Liver (tissue), 9 donors: ENCODE measurements around the gene SKIL. TPM values are rescaled to one million over a fixed set of nuclear protein-coding genes. Genes with fewer than 3 reads are reported as not detected.
A peak's percentile ranks its signal among the peaks of the same experiment; 100 is the strongest.

Source experiments
- DNase-seq: peaks from one replicate; pipeline ENCODE4 v3.0.0-alpha.2; 2017; ENCODE audit warnings: low spot score
- H3K27ac ChIP-seq, 2 donors: one replicate each; pipeline ENCODE4 v1.7.0; 2013; ENCODE audit warnings: inconsistent platforms in 2 of 2, low read length in 2 of 2, control low read depth in 1 of 2, low read depth in 1 of 2, mild to moderate bottlenecking in 1 of 2
- H3K27me3 ChIP-seq, 4 donors: one replicate each; pipeline versions ENCODE4 v1.6.1 to v1.7.0; 2013; ENCODE audit warnings: low read length in 3 of 4, inconsistent platforms in 1 of 4, mild to moderate bottlenecking in 1 of 4, moderate library complexity in 1 of 4; ENCODE audit not compliant: control insufficient read depth in 4 of 4, insufficient read depth in 4 of 4
- H3K36me3 ChIP-seq, 4 donors: one replicate each; pipeline versions ENCODE4 v1.6.1 to v1.7.0; 2013; ENCODE audit warnings: low read length in 3 of 4, mild to moderate bottlenecking in 3 of 4, low read depth in 1 of 4, moderate library complexity in 1 of 4; ENCODE audit not compliant: control insufficient read depth in 4 of 4, insufficient read depth in 3 of 4
- H3K4me1 ChIP-seq, 4 donors: one replicate each; pipeline versions ENCODE4 v1.6.1 to v1.7.0; 2013; ENCODE audit warnings: low read length in 3 of 4, mild to moderate bottlenecking in 3 of 4, moderate library complexity in 1 of 4; ENCODE audit not compliant: control insufficient read depth in 4 of 4, insufficient read depth in 4 of 4
- H3K4me3 ChIP-seq, 3 donors: one replicate each; pipeline versions ENCODE4 v1.6.1 to v1.7.0; 2013; ENCODE audit warnings: low read length in 3 of 3, control low read depth in 1 of 3, low read depth in 1 of 3, mild to moderate bottlenecking in 1 of 3
- H3K9ac ChIP-seq, 2 donors: one replicate each; pipeline ENCODE4 v1.7.0; 2013; ENCODE audit warnings: low read length in 2 of 2, mild to moderate bottlenecking in 2 of 2, moderate library complexity in 2 of 2, control low read depth in 1 of 2, low read depth in 1 of 2
- H3K9me3 ChIP-seq, 4 donors: one replicate each; pipeline versions ENCODE4 v1.6.1 to v1.7.0; 2013; ENCODE audit warnings: low read length in 3 of 4; ENCODE audit not compliant: control insufficient read depth in 4 of 4
- EGR1 ChIP-seq, 2 donors: IDR thresholded peaks; 2 replicates each; pipeline ENCODE4 v1.6.1; 2016 to 2018; ENCODE audit warnings: antibody characterized with exemption in 2 of 2, low read depth in 2 of 2
- FOXA1 ChIP-seq: IDR thresholded peaks from 2 replicates; pipeline ENCODE4 v1.6.1; 2016; ENCODE audit warnings: antibody characterized with exemption
- FOXA2 ChIP-seq: IDR thresholded peaks from 2 replicates; pipeline ENCODE4 v1.6.1; 2016; ENCODE audit warnings: antibody characterized with exemption
- GABPA ChIP-seq, 2 donors: IDR thresholded peaks in 1 of 2; conservative IDR thresholded peaks in 1 of 2; 2 replicates each; pipeline ENCODE4 v1.6.1; 2016; ENCODE audit warnings: antibody characterized with exemption in 2 of 2, mild to moderate bottlenecking in 1 of 2, moderate library complexity in 1 of 2
- HNF4A ChIP-seq, 2 donors: conservative IDR thresholded peaks; 2 replicates each; pipeline ENCODE4 v1.6.1; 2016; ENCODE audit warnings: antibody characterized with exemption in 2 of 2, mild to moderate bottlenecking in 2 of 2
- HNF4G ChIP-seq: IDR thresholded peaks from 2 replicates; pipeline ENCODE4 v1.6.1; 2016; ENCODE audit warnings: antibody characterized with exemption
- JUND ChIP-seq, 2 donors: IDR thresholded peaks; 2 replicates each; pipeline ENCODE4 v1.6.1; 2016; ENCODE audit warnings: antibody characterized with exemption in 2 of 2
- NR2F2 ChIP-seq: IDR thresholded peaks from 2 replicates; pipeline ENCODE4 v1.6.1; 2016; ENCODE audit warnings: antibody characterized with exemption
- RAD21 ChIP-seq, 2 donors: IDR thresholded peaks; 2 replicates each; pipeline ENCODE4 v1.6.1; 2016; ENCODE audit warnings: antibody characterized with exemption in 2 of 2, mild to moderate bottlenecking in 2 of 2
- RXRA ChIP-seq, 2 donors: IDR thresholded peaks; 2 replicates each; pipeline ENCODE4 v1.6.1; 2017 to 2018; ENCODE audit warnings: antibody characterized with exemption in 2 of 2, mild to moderate bottlenecking in 1 of 2
- SP1 ChIP-seq: IDR thresholded peaks from 2 replicates; pipeline ENCODE4 v1.6.1; 2018; ENCODE audit warnings: antibody characterized with exemption, mild to moderate bottlenecking
- TAF1 ChIP-seq: conservative IDR thresholded peaks from 2 replicates; pipeline ENCODE4 v1.6.1; 2016; ENCODE audit warnings: antibody characterized with exemption, mild to moderate bottlenecking
- WGBS: extraction: QIAGEN DNeasy Blood & Tissue Kit; methylation state at CpG from one replicate; pipeline ENCODE4 v1.1.7; 2013; 5-methylcytosine and 5-hydroxymethylcytosine counted together
- polyA plus RNA-seq, 2 donors: library from polyadenylated mRNA; stranded (reverse) in 1 of 2; unstranded in 1 of 2; fragments of 200-250 nt in 1 of 2; fragments of >200 nt in 1 of 2; fragmentation: Nextera tagmentation in 1 of 2; extraction: Ambion mirVana in 1 of 2; gene quantifications; one replicate each; pipeline versions ENCODE4 v1.2.1 to v1.2.3, GENCODE V29; 2013 to 2015
- total RNA-seq, 2 donors: library from RNA; depleted of rRNA; stranded (reverse); fragments of >200 nt; gene quantifications; one replicate each; pipeline ENCODE4 v1.2.3, GENCODE V29; 2014
- TF ChIP-seq, protein P1 (sequence below): fragments of 150-350 bp; IDR thresholded peaks from 2 replicates; pipeline ENCODE4 v1.5.1; 2017; ENCODE audit warnings: improper control_type of control experiment, low read depth, low read length; ENCODE audit not compliant: missing input control
- TF ChIP-seq, protein P2 (sequence below): IDR thresholded peaks from 2 replicates; pipeline ENCODE4 v1.6.1; 2016; ENCODE audit warnings: antibody characterized with exemption, mild to moderate bottlenecking
- TF ChIP-seq, protein P3 (sequence below): IDR thresholded peaks from 2 replicates; pipeline ENCODE4 v1.6.1; 2016; ENCODE audit warnings: antibody characterized with exemption
- TF ChIP-seq, protein P4 (sequence below): IDR thresholded peaks from 2 replicates; pipeline ENCODE4 v1.6.1; 2016; ENCODE audit warnings: antibody characterized with exemption
- TF ChIP-seq, protein P5 (sequence below): IDR thresholded peaks from 2 replicates; pipeline ENCODE4 v1.6.1; 2016; ENCODE audit warnings: antibody characterized with exemption
- donor health status: healthy.
- donor health status: healthy.
- donor health status: healthy.
- donor health status: healthy.
- donor health status: healthy.

The SKIL gene
- total and polyA plus RNA-seq, 4 donors = 2.5 to 43.2 (median 14.2) TPM

DNA sequence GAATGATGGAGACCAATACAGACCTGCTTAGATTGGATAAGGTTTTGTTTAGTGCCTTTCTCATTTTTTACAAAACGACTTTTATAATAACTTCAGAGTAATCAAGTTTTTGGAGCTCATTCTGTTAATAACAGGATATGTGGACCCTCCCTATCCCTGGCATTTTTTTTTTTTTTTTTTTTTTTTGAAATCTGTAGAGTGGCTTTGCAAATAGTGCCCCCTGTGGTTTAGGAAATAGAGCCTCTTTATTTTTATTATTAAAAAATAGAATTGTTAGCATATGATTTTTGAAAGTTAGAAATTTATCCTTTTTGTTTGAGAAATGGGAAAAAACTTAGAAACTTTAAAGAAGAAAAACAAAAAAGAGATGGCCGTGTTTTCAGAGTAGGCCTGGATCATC lies 11.4 kb downstream of the SKIL start:
- 78% methylated on average over 2 of the region's 2 CpGs for WGBS
- Histone ChIP-seq H3K27ac (no peak overlapping the region), H3K36me3 (peaks cover 0 to 3% (median 1%) of the 10 kb centered on the region in 4 donors), H3K4me1 (peaks cover 2 to 19% (median 11%) of the 10 kb centered on the region in 4 donors), H3K9ac (no peak overlapping the region), H3K4me3 (no peak overlapping the region), H3K27me3 (no peaks in the 10 kb centered on the region), H3K9me3 (no peaks in the 10 kb centered on the region)
- DNase-seq = no peak
- peak; percentile 45 to 57 for TF ChIP-seq RAD21 (IDR thresholded peaks at IDR 0.05)
- TF ChIP-seq SP1 = no peak

DNA sequence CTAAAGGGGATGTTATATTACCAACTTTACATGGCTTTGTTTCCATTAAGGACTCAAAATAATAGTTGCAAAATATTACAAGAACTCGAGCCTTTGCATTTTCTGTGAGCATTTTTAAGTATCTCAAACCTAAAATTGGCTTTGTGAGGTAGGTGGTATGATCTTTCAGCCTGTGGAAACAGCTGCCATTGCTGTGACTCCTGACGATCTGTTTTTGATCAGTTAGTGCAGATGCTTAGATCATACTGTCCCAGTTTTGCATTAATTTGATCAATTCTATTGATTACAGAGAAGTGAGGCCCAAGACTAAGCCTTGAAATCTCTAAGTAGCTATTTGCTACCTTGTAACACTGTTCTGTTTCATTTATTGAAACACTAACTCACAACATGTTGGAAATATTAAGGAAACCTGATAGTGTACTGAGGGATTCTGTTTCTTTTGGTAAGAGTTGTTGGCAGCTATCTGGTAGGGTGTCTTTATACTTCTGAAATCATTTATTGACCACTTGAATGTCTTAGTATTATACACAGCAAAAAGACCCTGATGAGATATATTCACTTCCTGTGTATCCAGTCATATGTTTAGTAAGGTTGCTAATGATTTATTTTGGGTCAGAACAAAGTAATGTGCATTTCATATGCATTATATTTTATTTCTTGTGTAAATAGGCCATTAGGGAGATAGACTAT lies 14.8 kb downstream of the SKIL start:
- Histone ChIP-seq H3K4me1 (peaks cover 0 to 6% (median 2%) of the 10 kb centered on the region in 4 donors), H3K27ac (no peak overlapping the region), H3K27me3 (no peaks in the 10 kb centered on the region), H3K9ac (no peak overlapping the region), H3K36me3 (peaks cover 0 to 5% (median 1%) of the 10 kb centered on the region in 4 donors), H3K4me3 (no peak overlapping the region), H3K9me3 (no peaks in the 10 kb centered on the region)
- WGBS = 74% methylated on average over 2 of the region's 2 CpGs
- TF ChIP-seq EGR1 (IDR thresholded peaks at IDR 0.05; ENCODE audit: low read depth in 2 of 2) = no peak
- TF ChIP-seq HNF4G = no peak
- TF ChIP-seq HNF4A (conservative IDR thresholded peaks at IDR 0.05) = no peak
- TF ChIP-seq, protein P1, sequence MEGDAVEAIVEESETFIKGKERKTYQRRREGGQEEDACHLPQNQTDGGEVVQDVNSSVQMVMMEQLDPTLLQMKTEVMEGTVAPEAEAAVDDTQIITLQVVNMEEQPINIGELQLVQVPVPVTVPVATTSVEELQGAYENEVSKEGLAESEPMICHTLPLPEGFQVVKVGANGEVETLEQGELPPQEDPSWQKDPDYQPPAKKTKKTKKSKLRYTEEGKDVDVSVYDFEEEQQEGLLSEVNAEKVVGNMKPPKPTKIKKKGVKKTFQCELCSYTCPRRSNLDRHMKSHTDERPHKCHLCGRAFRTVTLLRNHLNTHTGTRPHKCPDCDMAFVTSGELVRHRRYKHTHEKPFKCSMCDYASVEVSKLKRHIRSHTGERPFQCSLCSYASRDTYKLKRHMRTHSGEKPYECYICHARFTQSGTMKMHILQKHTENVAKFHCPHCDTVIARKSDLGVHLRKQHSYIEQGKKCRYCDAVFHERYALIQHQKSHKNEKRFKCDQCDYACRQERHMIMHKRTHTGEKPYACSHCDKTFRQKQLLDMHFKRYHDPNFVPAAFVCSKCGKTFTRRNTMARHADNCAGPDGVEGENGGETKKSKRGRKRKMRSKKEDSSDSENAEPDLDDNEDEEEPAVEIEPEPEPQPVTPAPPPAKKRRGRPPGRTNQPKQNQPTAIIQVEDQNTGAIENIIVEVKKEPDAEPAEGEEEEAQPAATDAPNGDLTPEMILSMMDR = no peak
- no peak for DNase-seq

DNA sequence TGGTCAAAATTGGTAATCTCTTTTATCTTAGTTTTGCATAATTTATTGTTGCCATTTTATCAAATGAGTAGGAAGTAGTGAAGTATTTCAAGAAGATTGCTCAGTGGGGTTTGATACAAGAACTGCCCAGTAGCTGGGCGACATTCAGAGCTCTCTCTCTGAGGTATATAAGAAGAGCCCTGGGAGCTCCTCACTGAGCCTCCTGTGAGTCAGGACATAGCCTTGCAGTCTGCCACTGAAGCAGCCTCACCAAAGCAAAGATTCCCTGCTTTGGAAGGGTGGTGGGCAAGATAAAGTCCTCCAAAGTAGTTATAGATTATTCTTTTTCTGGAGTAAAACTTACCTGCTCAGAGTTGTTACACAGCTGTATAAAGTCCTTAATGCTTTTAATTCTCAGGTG lies 26.1 kb downstream of the SKIL start:
- H3K4me3 ChIP-seq = no peak overlapping the region
- no peaks in the 10 kb centered on the region for H3K9me3 ChIP-seq
- no peak overlapping the region for H3K9ac ChIP-seq
- no peaks in the 10 kb centered on the region for H3K4me1 ChIP-seq
- H3K36me3 ChIP-seq = peaks cover 8 to 51% (median 35%) of the 10 kb centered on the region in 4 donors
- H3K27ac ChIP-seq = no peak overlapping the region
- no peaks in the 10 kb centered on the region for H3K27me3 ChIP-seq
- no peak for DNase-seq
- 93% methylated on average over 1 of the region's 1 CpG for WGBS
- TF ChIP-seq, protein P2, sequence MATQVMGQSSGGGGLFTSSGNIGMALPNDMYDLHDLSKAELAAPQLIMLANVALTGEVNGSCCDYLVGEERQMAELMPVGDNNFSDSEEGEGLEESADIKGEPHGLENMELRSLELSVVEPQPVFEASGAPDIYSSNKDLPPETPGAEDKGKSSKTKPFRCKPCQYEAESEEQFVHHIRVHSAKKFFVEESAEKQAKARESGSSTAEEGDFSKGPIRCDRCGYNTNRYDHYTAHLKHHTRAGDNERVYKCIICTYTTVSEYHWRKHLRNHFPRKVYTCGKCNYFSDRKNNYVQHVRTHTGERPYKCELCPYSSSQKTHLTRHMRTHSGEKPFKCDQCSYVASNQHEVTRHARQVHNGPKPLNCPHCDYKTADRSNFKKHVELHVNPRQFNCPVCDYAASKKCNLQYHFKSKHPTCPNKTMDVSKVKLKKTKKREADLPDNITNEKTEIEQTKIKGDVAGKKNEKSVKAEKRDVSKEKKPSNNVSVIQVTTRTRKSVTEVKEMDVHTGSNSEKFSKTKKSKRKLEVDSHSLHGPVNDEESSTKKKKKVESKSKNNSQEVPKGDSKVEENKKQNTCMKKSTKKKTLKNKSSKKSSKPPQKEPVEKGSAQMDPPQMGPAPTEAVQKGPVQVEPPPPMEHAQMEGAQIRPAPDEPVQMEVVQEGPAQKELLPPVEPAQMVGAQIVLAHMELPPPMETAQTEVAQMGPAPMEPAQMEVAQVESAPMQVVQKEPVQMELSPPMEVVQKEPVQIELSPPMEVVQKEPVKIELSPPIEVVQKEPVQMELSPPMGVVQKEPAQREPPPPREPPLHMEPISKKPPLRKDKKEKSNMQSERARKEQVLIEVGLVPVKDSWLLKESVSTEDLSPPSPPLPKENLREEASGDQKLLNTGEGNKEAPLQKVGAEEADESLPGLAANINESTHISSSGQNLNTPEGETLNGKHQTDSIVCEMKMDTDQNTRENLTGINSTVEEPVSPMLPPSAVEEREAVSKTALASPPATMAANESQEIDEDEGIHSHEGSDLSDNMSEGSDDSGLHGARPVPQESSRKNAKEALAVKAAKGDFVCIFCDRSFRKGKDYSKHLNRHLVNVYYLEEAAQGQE = no peak
- TF ChIP-seq HNF4G = no peak
- TF ChIP-seq HNF4A (conservative IDR thresholded peaks at IDR 0.05) = no peak
- TF ChIP-seq, protein P3, sequence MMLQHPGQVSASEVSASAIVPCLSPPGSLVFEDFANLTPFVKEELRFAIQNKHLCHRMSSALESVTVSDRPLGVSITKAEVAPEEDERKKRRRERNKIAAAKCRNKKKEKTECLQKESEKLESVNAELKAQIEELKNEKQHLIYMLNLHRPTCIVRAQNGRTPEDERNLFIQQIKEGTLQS = no peak
- TF ChIP-seq, protein P4, sequence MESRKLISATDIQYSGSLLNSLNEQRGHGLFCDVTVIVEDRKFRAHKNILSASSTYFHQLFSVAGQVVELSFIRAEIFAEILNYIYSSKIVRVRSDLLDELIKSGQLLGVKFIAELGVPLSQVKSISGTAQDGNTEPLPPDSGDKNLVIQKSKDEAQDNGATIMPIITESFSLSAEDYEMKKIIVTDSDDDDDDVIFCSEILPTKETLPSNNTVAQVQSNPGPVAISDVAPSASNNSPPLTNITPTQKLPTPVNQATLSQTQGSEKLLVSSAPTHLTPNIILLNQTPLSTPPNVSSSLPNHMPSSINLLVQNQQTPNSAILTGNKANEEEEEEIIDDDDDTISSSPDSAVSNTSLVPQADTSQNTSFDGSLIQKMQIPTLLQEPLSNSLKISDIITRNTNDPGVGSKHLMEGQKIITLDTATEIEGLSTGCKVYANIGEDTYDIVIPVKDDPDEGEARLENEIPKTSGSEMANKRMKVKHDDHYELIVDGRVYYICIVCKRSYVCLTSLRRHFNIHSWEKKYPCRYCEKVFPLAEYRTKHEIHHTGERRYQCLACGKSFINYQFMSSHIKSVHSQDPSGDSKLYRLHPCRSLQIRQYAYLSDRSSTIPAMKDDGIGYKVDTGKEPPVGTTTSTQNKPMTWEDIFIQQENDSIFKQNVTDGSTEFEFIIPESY = no peak
- TF ChIP-seq GABPA (IDR thresholded peaks at IDR 0.05 in 1 of 2, conservative IDR thresholded peaks at IDR 0.05 in 1 of 2) = no peak
- no peak for TF ChIP-seq NR2F2
- no peak for TF ChIP-seq RXRA (IDR thresholded peaks at IDR 0.05)
- TF ChIP-seq, protein P1 = no peak
- TF ChIP-seq RAD21 (IDR thresholded peaks at IDR 0.05) = no peak
- TF ChIP-seq, protein P5, sequence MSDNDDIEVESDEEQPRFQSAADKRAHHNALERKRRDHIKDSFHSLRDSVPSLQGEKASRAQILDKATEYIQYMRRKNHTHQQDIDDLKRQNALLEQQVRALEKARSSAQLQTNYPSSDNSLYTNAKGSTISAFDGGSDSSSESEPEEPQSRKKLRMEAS = no peak
- no peak for TF ChIP-seq EGR1 (IDR thresholded peaks at IDR 0.05; ENCODE audit: low read depth in 2 of 2)
- no peak for TF ChIP-seq TAF1
- no peak for TF ChIP-seq FOXA1
- TF ChIP-seq JUND (IDR thresholded peaks at IDR 0.05) = no peak
- TF ChIP-seq FOXA2 = no peak
- TF ChIP-seq SP1 = no peak
